ENCODE data around the gene HPS1. TPM values are rescaled to one million over a fixed set of nuclear protein-coding genes. Genes with fewer than 3 reads are reported as not detected.

HPS1 gene
- total RNA-seq, 2 experiments from 2014 or later, result 53.2 to 68.7 TPM

- no peaks in the 10 kb centered on the region for H3K9me3 ChIP-seq (ENCODE audit: low read length)
- intact Hi-C loops (cut with micrococcal nuclease; ENCODE audit: unreplicated experiment), result no loop called here
- TF ChIP-seq EZH2phosphoT487 (IDR thresholded peaks at IDR 0.05; ENCODE audit: borderline replicate concordance, low read depth, low read length), result no peak
- TF ChIP-seq, protein P1, sequence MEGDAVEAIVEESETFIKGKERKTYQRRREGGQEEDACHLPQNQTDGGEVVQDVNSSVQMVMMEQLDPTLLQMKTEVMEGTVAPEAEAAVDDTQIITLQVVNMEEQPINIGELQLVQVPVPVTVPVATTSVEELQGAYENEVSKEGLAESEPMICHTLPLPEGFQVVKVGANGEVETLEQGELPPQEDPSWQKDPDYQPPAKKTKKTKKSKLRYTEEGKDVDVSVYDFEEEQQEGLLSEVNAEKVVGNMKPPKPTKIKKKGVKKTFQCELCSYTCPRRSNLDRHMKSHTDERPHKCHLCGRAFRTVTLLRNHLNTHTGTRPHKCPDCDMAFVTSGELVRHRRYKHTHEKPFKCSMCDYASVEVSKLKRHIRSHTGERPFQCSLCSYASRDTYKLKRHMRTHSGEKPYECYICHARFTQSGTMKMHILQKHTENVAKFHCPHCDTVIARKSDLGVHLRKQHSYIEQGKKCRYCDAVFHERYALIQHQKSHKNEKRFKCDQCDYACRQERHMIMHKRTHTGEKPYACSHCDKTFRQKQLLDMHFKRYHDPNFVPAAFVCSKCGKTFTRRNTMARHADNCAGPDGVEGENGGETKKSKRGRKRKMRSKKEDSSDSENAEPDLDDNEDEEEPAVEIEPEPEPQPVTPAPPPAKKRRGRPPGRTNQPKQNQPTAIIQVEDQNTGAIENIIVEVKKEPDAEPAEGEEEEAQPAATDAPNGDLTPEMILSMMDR (conservative IDR thresholded peaks at IDR 0.05; ENCODE audit: low read length), result no peak
- H2AFZ ChIP-seq (ENCODE audit: low read length), result no peak overlapping the region
- ChIA-PET CTCF (ENCODE audit: unreplicated experiment) (no interaction called here), POLR2A (no interaction called here)
- no peak overlapping the region for H3K4me2 ChIP-seq (ENCODE audit: low read length)
- DNase-seq (ENCODE audit: low spot score), result no peak
- no peaks in the 10 kb centered on the region for H4K20me1 ChIP-seq (ENCODE audit: insufficient read depth, low read length)
- H3K79me2 ChIP-seq (ENCODE audit: insufficient read depth, low read depth, low read length), result no peaks in the 10 kb centered on the region
- no TSS peak for BruUV-seq (replicated peaks)
- no peaks in the 10 kb centered on the region for H3K4me1 ChIP-seq (ENCODE audit: insufficient read depth, low read length, poor library complexity, severe bottlenecking)
- no peaks in the 10 kb centered on the region for H3K9me2 ChIP-seq (ENCODE audit: insufficient read depth, low read length)
- H3K4me3 ChIP-seq (ENCODE audit: low read depth, low read length, poor library complexity, severe bottlenecking), result no peak overlapping the region
- no peaks in the 10 kb centered on the region for H3K36me3 ChIP-seq (ENCODE audit: insufficient read depth, low read length)
- H3K27ac ChIP-seq (ENCODE audit: low read depth, low read length, poor library complexity, severe bottlenecking), result no peak overlapping the region
These were observed 40.9 kb upstream of the HPS1 start for GRCh38 chr10:98487649-98488048.

- Histone ChIP-seq H3K79me2 (ENCODE audit: insufficient read depth, low read depth, low read length) (no peaks in the 10 kb centered on the region), H3K27ac (ENCODE audit: low read depth, low read length, poor library complexity, severe bottlenecking) (no peak overlapping the region), H3K4me3 (ENCODE audit: low read depth, low read length, poor library complexity, severe bottlenecking) (no peak overlapping the region), H3K4me2 (ENCODE audit: low read length) (no peak overlapping the region), H3K36me3 (ENCODE audit: insufficient read depth, low read length) (no peaks in the 10 kb centered on the region), H2AFZ (ENCODE audit: low read length) (no peak overlapping the region), H3K9me3 (ENCODE audit: low read length) (no peaks in the 10 kb centered on the region), H4K20me1 (ENCODE audit: insufficient read depth, low read length) (no peaks in the 10 kb centered on the region), H3K9me2 (ENCODE audit: insufficient read depth, low read length) (no peaks in the 10 kb centered on the region), H3K4me1 (ENCODE audit: insufficient read depth, low read length, poor library complexity, severe bottlenecking) (no peaks in the 10 kb centered on the region)
- TF ChIP-seq EZH2phosphoT487 (IDR thresholded peaks at IDR 0.05; ENCODE audit: borderline replicate concordance, low read depth, low read length), result no peak
- TF ChIP-seq, protein P1 (conservative IDR thresholded peaks at IDR 0.05; ENCODE audit: low read length), result no peak
- intact Hi-C loops (cut with micrococcal nuclease; ENCODE audit: unreplicated experiment), result no loop called here
- BruUV-seq (replicated peaks), result no TSS peak
- ChIA-PET POLR2A (no interaction called here), CTCF (ENCODE audit: unreplicated experiment) (no interaction called here)
- DNase-seq (ENCODE audit: low spot score), result no peak
These were observed 39.7 kb upstream of the HPS1 start for GRCh38 chr10:98486421-98486820.

DNA sequence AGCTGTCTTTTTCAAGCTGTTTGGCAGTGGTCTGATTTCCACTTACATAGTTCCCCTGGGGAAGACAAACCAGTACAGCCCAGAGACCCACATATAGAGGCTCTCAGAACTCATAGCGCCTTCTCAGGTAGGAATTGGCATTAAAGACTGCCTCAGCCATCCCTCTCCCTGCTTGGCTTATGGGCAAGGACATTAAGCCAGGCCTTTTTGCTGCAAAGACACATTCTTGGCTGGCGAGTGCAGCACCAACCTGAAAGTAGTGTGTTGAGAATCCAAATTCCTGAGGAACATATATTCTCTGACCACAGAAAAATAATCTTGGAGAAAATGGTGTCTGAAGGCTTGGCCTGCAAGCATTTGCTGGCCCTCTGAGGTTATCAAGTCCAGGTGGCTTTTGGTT lies 39.2 kb upstream of the HPS1 start:
- Histone ChIP-seq H3K9me2 (ENCODE audit: insufficient read depth, low read length) (no peaks in the 10 kb centered on the region), H4K20me1 (ENCODE audit: insufficient read depth, low read length) (no peaks in the 10 kb centered on the region), H3K4me1 (ENCODE audit: insufficient read depth, low read length, poor library complexity, severe bottlenecking) (no peaks in the 10 kb centered on the region), H3K27ac (ENCODE audit: low read depth, low read length, poor library complexity, severe bottlenecking) (no peak overlapping the region), H2AFZ (ENCODE audit: low read length) (no peak overlapping the region), H3K9me3 (ENCODE audit: low read length) (no peaks in the 10 kb centered on the region), H3K4me2 (ENCODE audit: low read length) (no peak overlapping the region), H3K36me3 (ENCODE audit: insufficient read depth, low read length) (no peaks in the 10 kb centered on the region), H3K79me2 (ENCODE audit: insufficient read depth, low read depth, low read length) (no peaks in the 10 kb centered on the region), H3K4me3 (ENCODE audit: low read depth, low read length, poor library complexity, severe bottlenecking) (no peak overlapping the region)
- CTCF ChIA-PET (ENCODE audit: unreplicated experiment), result no interaction called here
- POLR2A ChIA-PET, result no interaction called here
- BruUV-seq (replicated peaks), result no TSS peak
- DNase-seq (ENCODE audit: low spot score), result no peak
- intact Hi-C loops (cut with micrococcal nuclease; ENCODE audit: unreplicated experiment), result no loop called here
- no peak for TF ChIP-seq EZH2phosphoT487 (IDR thresholded peaks at IDR 0.05; ENCODE audit: borderline replicate concordance, low read depth, low read length)
- TF ChIP-seq, protein P1 (conservative IDR thresholded peaks at IDR 0.05; ENCODE audit: low read length), result no peak

Measured in OCI-LY7 (cell line).